Fibroblast of skin of abdomen (primary cell): Measurements from ENCODE around the gene PNPLA6.
"Not testable (repeated sequence)": the region's sequence is repeated elsewhere in the genome, so short reads cannot be mapped to it uniquely, and the experiment has no call there.

Experiments
- DNase-seq: peaks from one replicate; pipeline ENCODE4 v3.0.0-alpha.2; 2013

PNPLA6 gene

GRCh38 chr19:7556696-7557315, 21.3 kb downstream of the PNPLA6 start:
- no peak for DNase-seq

GRCh38 chr19:7558667-7559066, 23.1 kb downstream of the PNPLA6 start:
- no peak for DNase-seq

- no peak for DNase-seq
Measured at GRCh38 chr19:7559102-7559501, 23.6 kb downstream of the PNPLA6 start.

DNA sequence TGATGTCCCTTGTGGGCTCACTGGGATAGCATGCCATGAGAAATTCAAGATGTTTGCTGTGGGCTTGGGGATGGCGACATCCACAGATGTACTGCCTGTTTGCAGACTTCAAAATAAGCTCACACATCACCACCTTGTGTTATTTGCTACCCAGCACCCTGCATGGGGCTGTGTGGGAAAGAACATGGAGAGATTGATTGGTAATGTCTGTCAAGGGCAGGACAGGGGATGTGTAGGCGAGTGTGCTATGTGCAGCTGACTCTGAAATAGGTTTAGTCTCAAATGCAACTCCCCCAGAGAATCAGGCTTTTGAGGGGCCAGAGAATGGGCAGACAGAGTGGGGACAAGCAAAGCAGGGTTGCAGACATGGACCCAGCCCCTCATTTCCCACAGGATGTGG, 24.7 kb downstream of the PNPLA6 start:
- no peak for DNase-seq

- no peak for DNase-seq
Measured at GRCh38 chr19:7561325-7561724, 25.8 kb downstream of the PNPLA6 start.

- no peak for DNase-seq
Measured at GRCh38 chr19:7562646-7563393, 27.3 kb downstream of the PNPLA6 start.

DNA sequence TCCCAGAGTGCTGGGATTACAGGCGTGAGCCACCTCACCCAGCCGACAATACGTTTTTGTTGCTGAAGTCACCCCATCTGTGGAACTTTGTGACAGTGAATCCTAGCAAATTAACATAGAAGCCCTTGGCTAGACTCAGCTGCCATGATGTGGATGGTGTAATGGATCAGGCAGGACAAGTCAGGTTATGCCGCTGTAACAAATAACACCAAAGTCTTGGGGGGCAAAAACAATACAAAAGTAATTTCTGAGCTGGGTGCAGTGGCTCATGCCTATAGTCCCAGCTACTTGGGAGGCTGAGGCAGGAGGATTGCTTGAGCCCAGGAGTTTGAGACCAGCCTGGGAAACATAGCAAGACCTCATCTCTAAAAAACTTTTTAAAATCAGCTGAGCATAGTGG, 29.3 kb downstream of the PNPLA6 start:
- DNase-seq: no peak

DNA sequence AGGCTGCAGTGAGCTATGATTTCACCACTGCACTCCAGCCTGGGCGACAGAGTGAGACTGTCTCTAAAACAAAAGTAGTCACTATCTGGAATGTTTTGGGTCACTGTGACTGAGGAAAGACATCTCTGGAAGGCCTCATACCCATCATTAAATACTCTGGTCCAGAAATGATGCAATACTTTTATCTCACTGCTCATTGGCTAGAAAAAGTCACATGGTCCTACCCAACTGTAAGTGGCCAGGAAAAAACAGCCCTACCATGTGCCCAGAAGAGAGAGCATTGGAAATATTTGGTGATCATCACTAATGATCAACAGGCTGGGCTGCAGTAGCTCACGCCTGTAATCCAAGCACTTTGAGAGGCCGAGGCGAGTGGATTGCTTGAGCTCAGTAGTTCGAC, 29.8 kb downstream of the PNPLA6 start:
- no peak for DNase-seq

- DNase-seq: no peak
Measured at GRCh38 chr19:7570761-7571160, 35.2 kb downstream of the PNPLA6 start.

- no peak for DNase-seq
Measured at GRCh38 chr19:7575434-7576040, 40.0 kb downstream of the PNPLA6 start.

- DNase-seq: not testable (repeated sequence)
Measured at GRCh38 chr19:7577422-7577821, 41.9 kb downstream of the PNPLA6 start.

GRCh38 chr19:7578127-7578526, 42.6 kb downstream of the PNPLA6 start:
- DNase-seq: no peak

- no peak for DNase-seq
Measured at GRCh38 chr19:7579182-7579581, 43.7 kb downstream of the PNPLA6 start.

DNA sequence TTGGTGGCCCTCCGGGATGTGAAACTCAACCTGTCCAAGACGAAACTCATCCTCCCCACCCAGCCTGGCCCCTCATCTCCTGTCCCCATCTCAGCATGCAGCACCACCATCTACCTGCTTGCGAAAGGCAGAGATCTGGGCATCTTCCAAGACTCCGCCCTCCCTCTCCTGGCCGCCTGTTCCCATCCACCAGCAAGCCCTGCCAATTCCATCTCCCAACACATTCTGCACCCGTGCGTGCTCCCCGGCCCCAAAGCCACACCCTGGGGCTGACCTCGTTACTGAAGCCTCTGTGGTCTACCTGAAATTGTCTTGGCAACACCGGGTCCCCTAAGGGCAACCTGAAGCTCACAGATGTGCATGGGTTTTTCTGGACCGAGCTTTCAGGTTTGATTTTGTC, 46.9 kb downstream of the PNPLA6 start:
- DNase-seq: no peak

DNA sequence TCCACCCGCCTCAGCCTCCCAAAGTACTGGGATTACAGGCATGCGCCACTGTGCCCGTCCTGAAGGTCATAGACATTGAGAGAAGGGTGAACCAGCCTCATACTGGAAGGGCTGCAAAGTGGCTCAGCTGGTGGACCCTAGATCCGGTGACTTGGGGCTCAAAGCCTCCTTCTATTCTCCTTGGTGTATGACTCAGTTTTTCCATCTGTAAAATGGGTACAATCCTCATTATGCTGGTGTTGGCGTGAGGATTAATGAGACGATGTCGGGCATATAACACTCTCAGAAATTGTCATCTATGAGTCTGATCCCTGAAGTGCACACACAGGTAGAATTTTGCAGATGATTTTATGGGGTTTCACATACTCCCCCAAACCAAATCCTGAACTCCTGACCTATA, 54.3 kb downstream of the PNPLA6 start:
- DNase-seq: no peak

GRCh38 chr19:7590256-7590655, 54.7 kb downstream of the PNPLA6 start:
- DNase-seq: no peak

DNA sequence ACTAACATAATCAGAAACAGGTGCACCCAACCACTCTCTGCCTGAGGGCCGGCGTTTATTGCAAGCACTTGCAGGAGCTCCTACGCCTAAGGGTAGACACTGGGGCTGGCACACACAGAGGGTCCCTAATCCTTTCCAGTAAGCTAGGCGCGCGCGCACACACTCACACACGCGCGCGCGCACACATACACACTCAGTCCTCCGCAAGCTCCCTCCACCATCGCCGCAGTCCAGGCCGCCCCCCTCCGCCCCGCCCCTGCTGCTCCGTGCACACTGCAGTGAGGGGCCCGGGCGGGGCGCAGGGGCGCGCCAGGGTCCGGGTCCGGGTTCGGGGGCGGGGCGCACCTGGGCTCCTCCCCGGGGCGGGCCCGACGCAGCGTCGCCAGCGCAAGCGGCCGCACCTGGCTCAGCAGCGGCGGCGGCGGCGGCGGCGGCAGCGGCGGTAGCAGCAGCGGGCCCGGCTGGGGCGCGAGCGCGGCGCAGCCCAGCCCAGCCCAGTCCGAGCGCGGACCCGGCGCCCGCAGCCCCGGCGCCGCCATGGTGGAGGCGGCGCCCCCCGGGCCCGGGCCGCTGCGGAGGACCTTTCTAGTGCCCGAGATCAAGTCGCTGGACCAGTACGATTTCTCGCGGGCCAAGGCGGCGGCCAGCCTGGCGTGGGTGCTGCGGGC, 60.1 kb downstream of the PNPLA6 start, which contains the start of gene CAMSAP3:
TSS of gene CAMSAP3 (plus strand) at position 398 of the 668 bp plus-strand sequence. CDS start at position 538, 140 bp downstream.
- peak; percentile 24 for DNase-seq

DNA sequence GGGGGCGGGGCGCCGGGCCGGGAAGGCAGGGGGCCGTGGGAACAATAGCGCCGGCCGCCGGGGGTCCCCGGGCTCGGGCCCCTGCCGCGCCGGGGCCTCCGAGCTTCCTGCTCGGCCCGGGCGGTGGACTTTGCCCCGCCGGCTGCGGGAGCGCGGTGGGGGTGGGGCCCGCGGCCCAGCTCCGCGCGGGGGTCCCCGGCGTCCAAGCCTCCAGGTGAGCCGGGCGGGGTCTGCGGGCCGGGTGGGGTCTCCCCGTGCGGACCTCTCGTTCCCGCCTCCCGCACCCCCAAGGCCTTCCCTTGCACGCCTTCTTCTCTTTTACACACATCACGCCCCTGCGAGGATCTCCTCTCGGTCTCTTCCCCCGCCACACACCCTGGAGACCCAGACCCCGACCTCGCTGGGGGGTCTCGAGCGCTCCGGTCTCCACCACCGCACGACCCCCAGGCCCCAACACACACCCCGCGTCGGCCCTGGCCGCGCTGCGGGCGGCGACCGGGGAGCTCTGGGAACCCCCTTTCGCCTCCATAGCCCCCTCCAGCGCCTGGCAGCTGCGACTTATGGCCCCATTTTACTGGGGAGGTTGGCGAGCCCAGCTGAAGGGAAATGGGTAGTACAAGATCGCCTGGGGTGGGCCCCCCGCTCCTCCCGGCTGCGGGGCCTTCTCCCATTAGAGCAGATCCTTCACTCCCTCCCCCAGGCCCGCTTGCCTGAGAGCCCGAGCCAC, 60.9 kb downstream of the PNPLA6 start:
- no peak for DNase-seq

- no peak for DNase-seq
Measured at GRCh38 chr19:7597689-7598088, 62.2 kb downstream of the PNPLA6 start.

DNA sequence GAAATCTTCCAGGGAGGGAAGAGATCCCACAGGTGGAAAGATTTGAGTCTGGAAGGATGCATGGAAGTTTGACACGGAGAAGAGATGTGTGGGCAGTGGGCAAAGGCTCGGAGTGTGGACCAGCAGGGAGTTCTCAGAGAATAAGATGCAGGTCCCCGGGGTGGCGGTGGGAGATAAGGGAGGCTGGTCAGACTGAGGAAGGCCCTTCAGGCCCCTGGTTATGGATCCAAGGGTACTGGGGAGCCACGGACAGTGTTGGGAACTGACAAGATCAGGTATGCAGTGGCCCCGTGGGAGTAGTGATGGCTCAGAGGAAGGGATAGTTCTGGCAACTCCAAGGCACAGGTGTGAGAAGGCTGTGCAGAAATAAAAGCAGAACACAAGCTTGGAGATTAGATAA, 62.7 kb downstream of the PNPLA6 start:
- no peak for DNase-seq

DNA sequence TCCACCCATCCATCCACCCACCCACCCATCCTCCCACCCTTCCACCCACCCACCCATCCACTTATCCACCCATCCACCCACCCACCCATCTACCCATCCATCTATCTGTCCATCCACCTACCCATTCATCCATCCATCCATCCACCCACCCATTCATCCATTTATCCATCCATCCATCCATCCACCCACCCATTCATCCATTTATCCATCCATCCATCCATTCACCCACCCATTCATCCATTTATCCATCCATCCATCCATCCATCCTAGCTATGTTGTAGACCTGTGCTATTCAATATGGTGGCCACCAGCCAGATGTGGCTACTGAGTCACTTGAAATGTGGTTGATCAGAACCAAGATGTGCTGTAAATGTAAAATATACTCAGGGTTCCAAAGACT, 65.2 kb downstream of the PNPLA6 start:
- DNase-seq: no peak

GRCh38 chr19:7602240-7602934, 66.9 kb downstream of the PNPLA6 start:
- no peak for DNase-seq
